Testis (tissue), 3 donors: Measurements from ENCODE around the gene H6PD. TPM values are rescaled to one million over a fixed set of nuclear protein-coding genes. Genes with fewer than 3 reads are reported as not detected.

Source experiments
- DNase-seq: peaks from one replicate; pipeline ENCODE4 v3.0.0-alpha.2; 2019
- H3K27ac ChIP-seq, 2 donors: fragments of 200-600 bp; sonication (generic); one replicate each; pipeline ENCODE4 v1.5.1; 2019
- H3K27me3 ChIP-seq: fragments of 200-600 bp; sonication (generic); one replicate; pipeline ENCODE4 v1.5.1; 2019
- H3K36me3 ChIP-seq: fragments of 200-600 bp; sonication (generic); one replicate; pipeline ENCODE4 v1.5.1; 2017; ENCODE audit warnings: low read depth; ENCODE audit errors: missing control alignments
- H3K4me1 ChIP-seq: fragments of 200-600 bp; sonication (generic); one replicate; pipeline ENCODE4 v1.5.1; 2019
- H3K4me3 ChIP-seq, 2 donors: fragments of 200-600 bp; sonication (generic); one replicate each; pipeline ENCODE4 v1.5.1; 2017 to 2019
- H3K9me3 ChIP-seq: fragments of 200-600 bp; sonication (generic); one replicate; pipeline ENCODE4 v1.5.1; 2017
- POLR2A ChIP-seq: fragments of 450-650 bp; IDR thresholded peaks from one replicate; pipeline ENCODE4 v1.6.1; 2017; ENCODE audit warnings: antibody characterized with exemption, mild to moderate bottlenecking, moderate library complexity
- WGBS, 2 donors: methylation state at CpG; one replicate each; pipeline ENCODE4 v1.1.5; 2018; 5-methylcytosine and 5-hydroxymethylcytosine counted together
- intact Hi-C: fragments of 100-400 bp; cut with DNase I; formaldehyde crosslinking; loops from one replicate; pipeline ENCODE4 v1.15.1; 2023; ENCODE audit warnings: low total_unique reads
- polyA plus RNA-seq: library from polyadenylated mRNA; stranded (reverse); fragments of 350-450 nt; fragmentation: Illumina TruSeq; extraction: RNeasy Lipid Tissue Mini Kit (QIAGEN cat#74804); gene quantifications from one replicate; pipeline ENCODE4 v1.2.3, GENCODE V29; 2014; ENCODE audit warnings: low read depth, low replicate concordance; ENCODE audit not compliant: insufficient read depth
- total RNA-seq, 2 donors: library from RNA; depleted of rRNA; stranded (reverse); fragments of >200 nt; gene quantifications; one replicate each; pipeline ENCODE4 v1.2.3, GENCODE V29; 2016
- TF ChIP-seq, protein P1 (sequence below), 3 experiments: fragments of 450-650 bp in 2 of 3; fragments of 200-600 bp in 1 of 3; sonication (generic) in 1 of 3; IDR thresholded peaks; one replicate each; pipeline ENCODE4 v1.5.1; 2016 to 2019; ENCODE audit warnings: antibody characterized with exemption in 3 of 3, mild to moderate bottlenecking in 2 of 3, moderate library complexity in 1 of 3

H6PD gene
- total and polyA plus RNA-seq, 3 donors from 2014 or later: 23.8 to 67.8 (median 55.0) TPM

DNA sequence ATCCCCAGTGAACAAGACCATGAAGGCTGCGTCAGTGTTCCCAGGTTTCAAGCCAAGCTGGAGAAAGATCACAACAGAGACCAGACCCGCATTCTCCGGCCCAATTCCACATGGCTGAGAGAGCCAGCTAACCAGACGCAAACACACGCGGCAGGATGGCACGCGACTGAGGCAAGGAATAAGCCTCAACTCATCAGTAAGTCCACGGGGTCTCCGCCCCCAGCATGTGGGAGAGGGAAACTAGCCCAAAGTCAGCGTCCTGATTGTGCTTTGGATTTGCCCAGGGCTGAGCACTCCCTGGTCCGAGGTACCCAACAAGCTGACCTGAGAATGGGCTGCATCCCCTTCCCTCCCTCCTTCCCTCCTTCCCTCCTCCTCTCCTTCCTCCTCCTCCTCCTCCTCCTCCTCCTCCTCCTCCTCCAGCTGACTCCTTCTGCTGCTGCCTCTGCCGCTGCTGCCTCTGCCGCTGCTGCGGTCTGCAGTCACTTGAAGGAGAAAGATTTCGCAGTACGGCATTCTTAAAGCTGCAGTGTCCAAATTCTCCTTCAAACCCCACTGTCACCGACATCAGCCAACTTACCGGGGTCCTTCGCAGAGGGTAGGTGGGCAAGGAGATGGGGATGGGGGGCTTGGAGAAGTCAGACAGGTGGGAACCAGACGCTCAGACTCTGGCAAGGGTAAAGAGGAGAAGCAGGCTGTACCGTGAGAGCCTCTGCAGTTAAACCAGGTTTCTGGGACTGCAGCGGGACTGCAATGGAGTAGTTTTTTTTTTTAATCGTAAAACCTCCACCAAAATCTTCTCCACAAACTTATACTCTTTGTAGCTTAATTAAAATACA lies 33.0 kb upstream of the H6PD start:
- intact Hi-C loops: no loop called here
- Histone ChIP-seq H3K27me3 (no peaks in the 10 kb centered on the region), H3K4me3 (peak overlapping the region in 1 of 2 donors; percentile 0), H3K27ac (no peak overlapping the region), H3K4me1 (peaks cover 30% of the 10 kb centered on the region), H3K36me3 (no peaks in the 10 kb centered on the region), H3K9me3 (no peaks in the 10 kb centered on the region)
- peak; percentile 36 for DNase-seq
- TF ChIP-seq, protein P1, sequence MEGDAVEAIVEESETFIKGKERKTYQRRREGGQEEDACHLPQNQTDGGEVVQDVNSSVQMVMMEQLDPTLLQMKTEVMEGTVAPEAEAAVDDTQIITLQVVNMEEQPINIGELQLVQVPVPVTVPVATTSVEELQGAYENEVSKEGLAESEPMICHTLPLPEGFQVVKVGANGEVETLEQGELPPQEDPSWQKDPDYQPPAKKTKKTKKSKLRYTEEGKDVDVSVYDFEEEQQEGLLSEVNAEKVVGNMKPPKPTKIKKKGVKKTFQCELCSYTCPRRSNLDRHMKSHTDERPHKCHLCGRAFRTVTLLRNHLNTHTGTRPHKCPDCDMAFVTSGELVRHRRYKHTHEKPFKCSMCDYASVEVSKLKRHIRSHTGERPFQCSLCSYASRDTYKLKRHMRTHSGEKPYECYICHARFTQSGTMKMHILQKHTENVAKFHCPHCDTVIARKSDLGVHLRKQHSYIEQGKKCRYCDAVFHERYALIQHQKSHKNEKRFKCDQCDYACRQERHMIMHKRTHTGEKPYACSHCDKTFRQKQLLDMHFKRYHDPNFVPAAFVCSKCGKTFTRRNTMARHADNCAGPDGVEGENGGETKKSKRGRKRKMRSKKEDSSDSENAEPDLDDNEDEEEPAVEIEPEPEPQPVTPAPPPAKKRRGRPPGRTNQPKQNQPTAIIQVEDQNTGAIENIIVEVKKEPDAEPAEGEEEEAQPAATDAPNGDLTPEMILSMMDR (IDR thresholded peaks at IDR 0.05): no peak
- no peak for TF ChIP-seq POLR2A
- 12 to 34% methylated on average over 15 to 24 of the region's 24 CpGs for WGBS, 2 donors

DNA sequence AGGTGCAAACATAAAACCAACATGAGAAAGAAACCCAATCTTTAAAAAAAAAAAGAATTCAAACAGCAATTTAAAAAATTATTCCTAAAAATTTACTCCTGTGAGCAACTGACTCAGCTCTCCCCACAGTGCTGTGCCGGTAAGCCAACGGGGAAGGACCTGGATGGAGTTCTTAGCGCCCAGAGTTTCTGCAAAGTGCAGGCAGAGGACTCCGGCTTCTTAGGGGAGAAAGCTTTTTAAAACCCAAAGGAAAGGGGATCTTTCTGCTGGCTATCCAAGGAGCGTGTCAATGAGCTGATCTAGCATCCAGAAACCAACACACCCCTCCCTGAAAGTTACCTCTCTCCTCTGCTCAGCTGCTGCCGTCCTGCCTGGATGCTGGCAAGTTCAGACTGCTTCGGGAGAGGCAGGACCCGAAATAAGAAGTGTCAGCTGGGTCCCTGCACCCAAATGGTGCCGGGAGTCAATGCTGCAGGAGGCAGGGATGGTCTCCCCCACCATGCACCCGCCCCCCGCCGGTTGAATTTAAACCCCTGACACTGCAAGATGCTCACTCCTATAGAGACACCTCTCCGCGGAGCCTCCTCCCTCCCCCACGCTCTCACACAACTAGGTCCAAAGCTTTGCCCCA lies 32.2 kb upstream of the H6PD start:
- no peak overlapping the region for H3K27ac ChIP-seq
- intact Hi-C loops: no loop called here
- whole genome bisulfite sequencing, 2 donors: 25 to 35% methylated on average over 15 of the region's 15 CpGs
- no peaks in the 10 kb centered on the region for H3K9me3 ChIP-seq
- peaks cover 23% of the 10 kb centered on the region for H3K4me1 ChIP-seq
- H3K4me3 ChIP-seq: no peak overlapping the region
- no peaks in the 10 kb centered on the region for H3K27me3 ChIP-seq
- TF ChIP-seq POLR2A: no peak
- TF ChIP-seq, protein P1 (IDR thresholded peaks at IDR 0.05): no peak
- no peaks in the 10 kb centered on the region for H3K36me3 ChIP-seq
- no peak for DNase-seq

DNA sequence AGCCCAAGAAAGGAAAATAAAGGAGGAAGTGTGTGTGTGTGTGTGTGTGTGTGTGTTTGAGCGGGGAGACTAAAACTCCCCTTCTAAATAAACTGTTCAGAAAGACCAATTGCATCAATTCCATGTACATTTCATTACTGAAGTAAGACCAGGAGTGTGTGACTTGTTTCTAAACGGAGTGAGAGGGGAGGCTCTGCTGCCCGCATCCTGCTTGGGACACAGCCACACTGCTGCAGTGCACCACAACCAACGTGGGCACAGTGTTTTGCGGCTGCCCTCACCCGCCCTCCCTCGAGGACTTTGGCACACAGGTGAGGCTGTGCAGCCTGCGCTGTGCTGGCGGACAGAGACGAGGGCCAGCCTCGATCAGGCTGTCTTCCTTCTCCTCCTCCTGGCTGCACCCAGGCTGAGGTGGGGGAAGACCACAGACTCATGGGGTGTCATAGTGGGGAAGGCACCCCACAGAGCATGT lies 31.0 kb upstream of the H6PD start:
- TF ChIP-seq POLR2A: no peak
- TF ChIP-seq, protein P1 (IDR thresholded peaks at IDR 0.05): no peak
- intact Hi-C loops: no loop called here
- no peak for DNase-seq

DNA sequence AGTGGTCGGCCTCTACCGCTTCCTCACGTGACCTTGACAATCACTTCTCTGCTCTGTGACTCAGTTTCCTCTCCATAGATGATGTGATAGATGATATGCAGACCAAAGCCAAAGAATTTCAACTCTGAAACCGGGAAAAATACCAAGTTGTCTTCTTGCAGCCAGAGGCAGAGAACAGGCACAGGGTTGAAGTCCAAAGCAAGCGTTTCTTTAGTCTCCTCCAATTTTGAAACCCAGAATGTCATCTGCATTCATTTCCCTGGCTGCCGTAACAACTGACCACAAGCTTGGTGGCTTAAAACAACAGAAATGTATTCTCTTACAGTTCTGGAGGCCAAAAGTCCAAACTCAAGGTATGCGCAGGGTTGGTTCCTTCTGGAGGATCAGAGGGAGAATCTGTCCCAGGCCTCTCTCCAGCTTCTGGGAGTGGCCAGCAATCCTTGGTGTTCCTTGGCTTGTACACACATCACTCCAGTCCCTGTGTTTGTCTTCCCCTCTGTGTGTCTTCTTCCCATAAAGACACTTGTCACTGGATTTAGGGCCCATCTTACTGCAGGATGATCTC lies 30.3 kb upstream of the H6PD start:
- TF ChIP-seq POLR2A: no peak
- TF ChIP-seq, protein P1 (IDR thresholded peaks at IDR 0.05): no peak
- Histone ChIP-seq H3K27ac (no peak overlapping the region), H3K9me3 (no peaks in the 10 kb centered on the region), H3K27me3 (no peaks in the 10 kb centered on the region), H3K4me3 (no peak overlapping the region), H3K4me1 (peaks cover 10% of the 10 kb centered on the region), H3K36me3 (no peaks in the 10 kb centered on the region)
- WGBS, 2 donors: 82 to 91% methylated on average over 7 of the region's 7 CpGs
- DNase-seq: no peak
- intact Hi-C loops: no loop called here

More for the DNA sequence above, 31.0 kb upstream of the H6PD start:
- no peaks in the 10 kb centered on the region for H3K36me3 ChIP-seq
- H3K9me3 ChIP-seq: no peaks in the 10 kb centered on the region
- H3K4me1 ChIP-seq: peaks cover 13% of the 10 kb centered on the region
- 76% methylated on average over 8 to 11 of the region's 11 CpGs for WGBS, 2 donors
- no peak overlapping the region for H3K27ac ChIP-seq
- no peaks in the 10 kb centered on the region for H3K27me3 ChIP-seq
- no peak overlapping the region for H3K4me3 ChIP-seq
